ENCODE data around the gene HJV. TPM values are rescaled to one million over a fixed set of nuclear protein-coding genes. Genes with fewer than 3 reads are reported as not detected.

HJV gene
- total RNA-seq, 1 donor from 2014 or later: not detected

- intact Hi-C loops (cut with micrococcal nuclease): loop anchor here (5.0 kb wide), 1 partner anchor 35 kb away; no protein-coding TSS in a partner anchor
Measured at GRCh38 chr1:146016891-146017290, 4.6 kb downstream of the HJV start.

DNA sequence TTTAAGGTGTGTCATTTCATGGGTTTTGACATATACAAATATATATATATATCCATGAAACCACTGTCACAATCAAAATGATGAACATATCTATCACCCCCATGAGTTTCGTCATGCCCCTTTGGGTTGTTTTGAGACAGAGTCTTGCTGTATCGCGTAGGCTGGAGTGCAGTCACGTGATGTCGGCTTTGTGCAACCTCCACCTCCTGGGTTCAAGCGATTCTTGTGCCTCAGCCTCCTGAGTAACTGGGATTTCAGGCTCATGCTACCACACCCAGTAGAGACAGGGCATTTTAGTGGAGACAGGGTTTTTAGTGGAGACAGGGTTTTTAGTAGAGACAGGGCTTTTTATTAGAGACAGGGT lies 8.0 kb downstream of the HJV start:
- no peaks in the 10 kb centered on the region for H3K9me3 Mint-ChIP-seq
- no peak overlapping the region for H3K27ac Mint-ChIP-seq
- no peaks in the 10 kb centered on the region for H3K36me3 Mint-ChIP-seq (ENCODE audit: low read depth)
- no peak overlapping the region for H3K4me3 Mint-ChIP-seq (ENCODE audit: low read depth)
- peaks cover 31% of the 10 kb centered on the region for H3K27me3 Mint-ChIP-seq (ENCODE audit: low read depth)
- H3K4me1 Mint-ChIP-seq (ENCODE audit: low read depth): peaks cover 14% of the 10 kb centered on the region
- no peak for DNase-seq (ENCODE audit: low spot score)
- intact Hi-C loops (cut with micrococcal nuclease): loop anchor here (1.0 to 5.0 kb wide), 4 partner anchors 19 to 166 kb away; partner anchors contain the start of gene NUDT17

More at GRCh38 chr1:146016891-146017290, 4.6 kb downstream of the HJV start:
- Mint-ChIP-seq H3K4me3 (ENCODE audit: low read depth) (no peak overlapping the region), H3K9me3 (no peaks in the 10 kb centered on the region), H3K4me1 (ENCODE audit: low read depth) (peaks cover 15% of the 10 kb centered on the region), H3K27ac (no peak overlapping the region), H3K27me3 (ENCODE audit: low read depth) (peaks cover 60% of the 10 kb centered on the region), H3K36me3 (ENCODE audit: low read depth) (no peaks in the 10 kb centered on the region)
- no peak for DNase-seq (ENCODE audit: low spot score)

DNA sequence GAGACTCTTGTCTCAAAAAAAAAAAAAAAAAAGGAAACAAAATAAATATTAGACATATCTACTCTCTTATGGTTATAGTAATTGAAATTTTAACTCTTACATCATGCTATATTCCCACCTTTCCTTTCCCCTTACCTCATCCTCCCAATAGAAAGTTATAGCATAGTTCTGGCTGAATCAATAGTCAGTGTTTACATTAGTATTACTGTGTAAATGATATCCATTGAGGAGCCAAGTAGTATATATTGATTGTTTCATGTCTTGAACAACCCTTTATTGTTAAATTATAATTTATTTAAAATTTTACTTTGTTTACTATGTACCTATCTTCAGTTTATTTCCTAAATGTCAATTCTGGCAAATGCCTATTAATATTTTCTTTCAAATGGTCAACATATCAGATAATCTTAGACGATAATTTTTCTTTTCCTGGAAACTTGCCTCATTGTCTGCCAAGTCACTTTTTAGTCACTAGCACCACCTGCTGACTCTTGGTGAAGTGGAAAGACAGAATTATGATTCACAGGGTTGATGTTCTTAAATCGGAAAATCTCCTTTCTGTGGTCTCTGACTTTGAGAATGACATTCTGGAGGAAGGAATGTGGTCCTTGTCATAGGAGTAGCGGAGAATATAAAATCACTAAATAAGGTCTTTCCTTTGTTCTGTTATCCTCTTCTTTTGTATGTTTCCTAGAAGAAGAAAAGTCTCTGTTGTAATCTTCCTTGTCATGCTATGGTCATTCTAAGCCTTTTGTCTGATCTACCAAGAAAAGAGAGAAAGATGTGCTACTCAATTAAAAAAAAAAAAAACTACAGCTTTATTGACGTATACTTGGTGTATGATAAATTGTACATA lies 8.6 kb downstream of the HJV start:
- H3K9me3 Mint-ChIP-seq: no peaks in the 10 kb centered on the region
- no peak overlapping the region for H3K27ac Mint-ChIP-seq
- no peaks in the 10 kb centered on the region for H3K36me3 Mint-ChIP-seq (ENCODE audit: low read depth)
- no peak for DNase-seq (ENCODE audit: low spot score)
- intact Hi-C loops (cut with micrococcal nuclease): loop anchor here (1.0 to 5.0 kb wide), 4 partner anchors 18 to 166 kb away; partner anchors contain the start of gene NUDT17
- H3K4me3 Mint-ChIP-seq (ENCODE audit: low read depth): no peak overlapping the region
- H3K27me3 Mint-ChIP-seq (ENCODE audit: low read depth): peaks cover 25% of the 10 kb centered on the region
- H3K4me1 Mint-ChIP-seq (ENCODE audit: low read depth): peaks cover 14% of the 10 kb centered on the region

- Mint-ChIP-seq H3K27me3 (ENCODE audit: low read depth) (peaks cover 5% of the 10 kb centered on the region), H3K9me3 (no peaks in the 10 kb centered on the region), H3K4me1 (ENCODE audit: low read depth) (peaks cover 29% of the 10 kb centered on the region), H3K36me3 (ENCODE audit: low read depth) (no peaks in the 10 kb centered on the region), H3K4me3 (ENCODE audit: low read depth) (no peak overlapping the region), H3K27ac (no peak overlapping the region)
- no peak for DNase-seq (ENCODE audit: low spot score)
- intact Hi-C loops (cut with micrococcal nuclease): loop anchor here (5.0 kb wide), 1 partner anchor 163 kb away; the partner anchor contains the start of gene NUDT17
Measured at GRCh38 chr1:146010126-146010738, 11.3 kb downstream of the HJV start.

- Mint-ChIP-seq H3K4me3 (ENCODE audit: low read depth) (no peak overlapping the region), H3K9me3 (no peaks in the 10 kb centered on the region), H3K4me1 (ENCODE audit: low read depth) (peaks cover 26% of the 10 kb centered on the region), H3K27ac (peak overlapping the region; percentile 88), H3K36me3 (ENCODE audit: low read depth) (no peaks in the 10 kb centered on the region), H3K27me3 (ENCODE audit: low read depth) (no peaks in the 10 kb centered on the region)
- DNase-seq (ENCODE audit: low spot score): no peak
- intact Hi-C loops (cut with micrococcal nuclease): loop anchor here (1.0 kb wide), 3 partner anchors 10 to 115 kb away; no protein-coding TSS in a partner anchor
Measured at GRCh38 chr1:146007489-146008133, 13.9 kb downstream of the HJV start.

DNA sequence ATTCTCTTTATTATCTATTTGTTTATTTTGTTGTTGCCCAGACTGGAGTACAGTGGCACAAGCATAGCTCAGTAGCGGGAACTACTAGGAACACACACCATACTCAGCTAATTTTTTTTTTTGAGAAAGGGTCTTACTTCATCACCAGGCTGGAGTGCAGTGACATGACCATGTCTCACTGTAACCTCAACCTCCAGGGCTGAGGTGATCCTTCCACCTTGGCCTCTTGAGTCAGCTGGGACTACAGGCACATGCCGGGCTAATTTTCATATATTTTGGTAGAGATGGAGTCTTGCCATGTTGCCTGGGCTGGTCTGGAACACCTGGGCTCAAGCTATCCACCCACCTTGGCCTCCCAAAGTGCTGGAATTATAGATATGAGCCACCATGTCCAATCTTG lies 19.8 kb downstream of the HJV start:
- H3K27me3 Mint-ChIP-seq (ENCODE audit: low read depth): no peaks in the 10 kb centered on the region
- no peak overlapping the region for H3K4me3 Mint-ChIP-seq (ENCODE audit: low read depth)
- H3K27ac Mint-ChIP-seq: no peak overlapping the region
- intact Hi-C loops (cut with micrococcal nuclease): no loop called here
- no peaks in the 10 kb centered on the region for H3K9me3 Mint-ChIP-seq
- peaks cover 41% of the 10 kb centered on the region for H3K4me1 Mint-ChIP-seq (ENCODE audit: low read depth)
- no peaks in the 10 kb centered on the region for H3K36me3 Mint-ChIP-seq (ENCODE audit: low read depth)
- DNase-seq (ENCODE audit: low spot score): no peak

- no peaks in the 10 kb centered on the region for H3K9me3 Mint-ChIP-seq
- peak overlapping the region; percentile 54 for H3K4me3 Mint-ChIP-seq (ENCODE audit: low read depth)
- peaks cover 16% of the 10 kb centered on the region for H3K36me3 Mint-ChIP-seq (ENCODE audit: low read depth)
- peak overlapping the region; percentile 95 for H3K27ac Mint-ChIP-seq
- H3K27me3 Mint-ChIP-seq (ENCODE audit: low read depth): no peaks in the 10 kb centered on the region
- intact Hi-C loops (cut with micrococcal nuclease): loop anchor here (5.0 kb wide), 3 partner anchors 37 to 82 kb away; partner anchors contain the start of genes ANKRD34A, PEX11B and POLR3GL
- H3K4me1 Mint-ChIP-seq (ENCODE audit: low read depth): peaks cover 38% of the 10 kb centered on the region
- no peak for DNase-seq (ENCODE audit: low spot score)
Measured at GRCh38 chr1:145999321-146000024, 22.1 kb downstream of the HJV start.

GRCh38 chr1:145997718-145998023 lies 23.9 kb downstream of the HJV start:
- peaks cover 34% of the 10 kb centered on the region for H3K36me3 Mint-ChIP-seq (ENCODE audit: low read depth)
- H3K27me3 Mint-ChIP-seq (ENCODE audit: low read depth): no peaks in the 10 kb centered on the region
- H3K9me3 Mint-ChIP-seq: no peaks in the 10 kb centered on the region
- peak overlapping the region; percentile 95 for H3K27ac Mint-ChIP-seq
- H3K4me1 Mint-ChIP-seq (ENCODE audit: low read depth): peaks cover 53% of the 10 kb centered on the region
- DNase-seq (ENCODE audit: low spot score): no peak
- intact Hi-C loops (cut with micrococcal nuclease): loop anchor here (1.0 to 5.0 kb wide), 5 partner anchors 10 to 80 kb away; partner anchors contain the start of genes ANKRD34A, PEX11B and POLR3GL
- H3K4me3 Mint-ChIP-seq (ENCODE audit: low read depth): peak overlapping the region; percentile 85

DNA sequence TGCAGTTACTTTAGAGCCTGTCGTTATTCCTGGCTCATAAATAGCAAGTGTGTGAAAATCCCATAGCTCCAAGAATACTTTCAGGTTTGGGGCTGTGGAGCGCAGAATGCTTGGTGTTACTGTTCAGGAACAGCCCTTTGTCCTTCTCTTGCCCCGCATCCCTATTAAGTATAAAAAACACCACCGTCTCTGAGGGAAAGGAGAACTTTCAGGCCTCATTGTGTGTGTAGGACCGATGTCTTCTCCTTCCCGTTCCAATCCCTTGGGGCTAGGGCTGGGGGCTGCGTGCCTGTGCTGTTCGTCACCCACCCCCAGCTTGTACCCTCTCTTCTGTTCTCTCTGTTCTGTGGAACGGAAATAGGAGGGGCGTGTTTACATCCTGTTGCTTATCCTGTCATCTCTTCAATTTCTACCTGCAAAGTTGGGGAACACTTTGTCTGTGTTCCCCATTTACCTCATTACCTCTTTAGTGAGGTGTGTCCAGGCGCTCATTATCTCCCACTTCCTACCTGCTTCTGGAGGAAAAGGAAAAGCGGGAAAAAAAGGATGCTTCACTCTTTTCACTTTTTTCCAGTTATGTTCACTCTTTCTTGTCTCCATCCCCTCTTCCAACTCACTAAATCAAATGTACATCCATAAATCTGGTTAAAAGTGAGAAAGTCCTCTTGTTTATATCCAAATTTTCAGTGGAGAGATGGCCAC lies 24.4 kb downstream of the HJV start:
- H3K9me3 Mint-ChIP-seq: no peaks in the 10 kb centered on the region
- peaks cover 57% of the 10 kb centered on the region for H3K4me1 Mint-ChIP-seq (ENCODE audit: low read depth)
- intact Hi-C loops (cut with micrococcal nuclease): loop anchor here (1.0 to 5.0 kb wide), 5 partner anchors 10 to 80 kb away; partner anchors contain the start of genes ANKRD34A, PEX11B and POLR3GL
- H3K27me3 Mint-ChIP-seq (ENCODE audit: low read depth): no peaks in the 10 kb centered on the region
- H3K27ac Mint-ChIP-seq: peak overlapping the region; percentile 95
- peak; percentile 57 for DNase-seq (ENCODE audit: low spot score)
- H3K36me3 Mint-ChIP-seq (ENCODE audit: low read depth): peaks cover 39% of the 10 kb centered on the region
- H3K4me3 Mint-ChIP-seq (ENCODE audit: low read depth): peak overlapping the region; percentile 85

GRCh38 chr1:145996433-145997015 lies 25.0 kb downstream of the HJV start, which contains the start of gene TXNIP:
Gene TXNIP (minus strand): TSS chr1:145996579. CDS start chr1:145996266, 313 bp downstream.
- Mint-ChIP-seq H3K4me1 (ENCODE audit: low read depth) (peaks cover 62% of the 10 kb centered on the region), H3K36me3 (ENCODE audit: low read depth) (peaks cover 45% of the 10 kb centered on the region), H3K4me3 (ENCODE audit: low read depth) (peak within 1 kb of the TSS; percentile 85), H3K27me3 (ENCODE audit: low read depth) (no peaks in the 10 kb centered on the region), H3K27ac (peak within 1 kb of the TSS; percentile 95), H3K9me3 (no peaks in the 10 kb centered on the region)
- peak; percentile 89 for DNase-seq (ENCODE audit: low spot score)
- intact Hi-C loops (cut with micrococcal nuclease): loop anchor here (1.0 to 5.0 kb wide), 5 partner anchors 11 to 79 kb away; partner anchors contain the start of genes ANKRD34A, PEX11B and POLR3GL

- Mint-ChIP-seq H3K9me3 (no peaks in the 10 kb centered on the region), H3K27me3 (ENCODE audit: low read depth) (no peaks in the 10 kb centered on the region), H3K4me1 (ENCODE audit: low read depth) (peaks cover 63% of the 10 kb centered on the region), H3K4me3 (ENCODE audit: low read depth) (peak overlapping the region; percentile 85), H3K27ac (peak overlapping the region; percentile 95), H3K36me3 (ENCODE audit: low read depth) (peaks cover 46% of the 10 kb centered on the region)
- intact Hi-C loops (cut with micrococcal nuclease): loop anchor here (2.0 to 5.0 kb wide), 4 partner anchors 17 to 79 kb away; partner anchors contain the start of genes ANKRD34A, PEX11B and POLR3GL
- no peak for DNase-seq (ENCODE audit: low spot score)
Measured at GRCh38 chr1:145995964-145996432, 25.5 kb downstream of the HJV start.
